ENCODE measurements around the gene SYT9. TPM values are rescaled to one million over a fixed set of nuclear protein-coding genes. Genes with fewer than 3 reads are reported as not detected.

Gene SYT9
- total and polyA plus RNA-seq, 2 of the 4 experiments (the other 2 are of a cell fraction): not detected

DNA sequence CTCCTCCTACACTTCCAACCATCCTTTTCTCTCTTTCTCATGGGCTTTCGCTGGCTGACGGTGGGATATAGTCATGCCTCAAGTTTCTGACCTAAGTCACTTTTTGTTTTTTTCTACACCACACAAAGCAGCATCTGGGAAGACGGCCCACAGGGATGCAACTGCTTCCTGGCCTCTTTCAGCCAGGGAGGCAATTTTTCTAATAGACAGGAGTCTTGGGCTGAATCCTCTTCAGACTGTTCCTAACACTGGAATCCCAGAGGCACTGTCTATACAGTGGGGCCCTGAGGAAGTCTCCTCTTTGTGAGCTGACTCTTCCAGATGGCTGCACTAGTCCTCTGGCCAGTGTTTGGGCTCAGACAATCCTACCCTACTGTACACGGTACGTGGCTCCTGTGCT is 193.9 kb downstream of the SYT9 start:
- Histone ChIP-seq H3K18ac (ENCODE audit: low read depth, low read length) (no peak overlapping the region), H3K56ac (ENCODE audit: extremely low read depth, insufficient read depth, low read length) (no peak overlapping the region), H3K36me3 (ENCODE audit: control insufficient read depth, insufficient read depth, low read length) (no peaks in the 10 kb centered on the region), H3K4ac (ENCODE audit: low read depth, low read length) (no peak overlapping the region), H3K14ac (replicated peaks; ENCODE audit: low read depth, low read length) (no peak overlapping the region), H3K9me1 (ENCODE audit: insufficient read depth, low read length) (no peaks in the 10 kb centered on the region), H2BK120ac (ENCODE audit: low read depth, low read length) (no peak overlapping the region), H3K4me1 (ENCODE audit: control insufficient read depth, insufficient read depth, low read length) (no peaks in the 10 kb centered on the region), H3K4me3 (ENCODE audit: insufficient read depth, low read depth, low read length) (no peak overlapping the region), H4K91ac (ENCODE audit: insufficient read depth, low read depth, low read length) (no peak overlapping the region), H4K8ac (ENCODE audit: low read depth in 2 of 2, low read length in 2 of 2) (no peak overlapping the region), H2BK20ac (ENCODE audit: low read depth, low read length) (no peak overlapping the region), H3K79me1 (ENCODE audit: low read depth in 1 of 2, low read length in 2 of 2) (no peaks in the 10 kb centered on the region), H3K27me3 (ENCODE audit: control insufficient read depth, insufficient read depth, low read length) (peaks cover 1% of the 10 kb centered on the region), H4K20me1 (ENCODE audit: insufficient read depth, low read length) (no peaks in the 10 kb centered on the region), H2BK5ac (ENCODE audit: low read depth, low read length, poor library complexity, severe bottlenecking) (no peak overlapping the region), H2AK5ac (ENCODE audit: low read depth, low read length) (no peak overlapping the region), H2BK15ac (ENCODE audit: low read depth, low read length) (no peak overlapping the region), H4K5ac (ENCODE audit: low read depth, low read length) (no peak overlapping the region), H3K9ac (ENCODE audit: low read depth, low read length) (no peak overlapping the region), H3K27ac (ENCODE audit: insufficient read depth, low read length) (no peak overlapping the region), H3K23ac (ENCODE audit: low read depth, low read length) (no peak overlapping the region), H2AK9ac (replicated peaks; ENCODE audit: low read depth, low read length, poor library complexity) (no peak overlapping the region), H3K9me3 (ENCODE audit: control insufficient read depth, insufficient read depth, low read length) (no peaks in the 10 kb centered on the region), H3K4me2 (ENCODE audit: low read depth, low read length) (no peak overlapping the region), H2AFZ (replicated peaks; ENCODE audit: low read length, poor library complexity) (no peak overlapping the region)
- no TSS peak for BruUV-seq (replicated peaks)
- dilution Hi-C loops (cut with HindIII; ENCODE audit: low sequenced_read_pairs, unreplicated experiment) (no loop called here), intact Hi-C loops (cut with micrococcal nuclease) (no loop called here), in situ Hi-C loops (cut with MboI; ENCODE audit: low sequenced_read_pairs) (loop anchor here (25.0 kb wide), 1 partner anchor 633 kb away; no protein-coding TSS in a partner anchor)
- no peak for DNase-seq
- ChIA-PET CTCF (interaction anchor here (0.7 to 1.2 kb wide), 2 partner anchors 126 to 634 kb away, joined by 3 read pairs; no protein-coding TSS in a partner anchor), POLR2A (ENCODE audit: unreplicated experiment) (no interaction called here)
- WGBS, 2 experiments (ENCODE audit: extremely low coverage in 2 of 2, insufficient read length in 1 of 2): 60% methylated on average over 1 of the region's 5 CpGs; no CpG with 5 or more reads in 1 of the 2 experiments
- ATAC-seq (ENCODE audit: low read depth): no peak
- TF ChIP-seq MXI1 (IDR thresholded peaks at IDR 0.05; ENCODE audit: borderline replicate concordance, low read depth, low read length) (no peak), RCOR1 (IDR thresholded peaks at IDR 0.05; ENCODE audit: insufficient replicate concordance, low read length) (no peak), RFX5 (IDR thresholded peaks at IDR 0.05; ENCODE audit: low read depth, low read length) (no peak), MAFK (IDR thresholded peaks at IDR 0.05; ENCODE audit: low read depth, low read length) (no peak), NFE2L2 (IDR thresholded peaks at IDR 0.05; ENCODE audit: low read depth, low read length) (no peak), CEBPB (IDR thresholded peaks at IDR 0.05; ENCODE audit: low read depth, low read length) (no peak), FOS (IDR thresholded peaks at IDR 0.05; ENCODE audit: low read depth, low read length) (no peak), RAD21 (IDR thresholded peaks at IDR 0.05; ENCODE audit: low read length) (no peak), SMC3 (IDR thresholded peaks at IDR 0.05; ENCODE audit: low read depth, low read length) (no peak), BHLHE40 (IDR thresholded peaks at IDR 0.05; ENCODE audit: low read depth, low read length) (no peak), CHD1 (IDR thresholded peaks at IDR 0.05; ENCODE audit: low read depth, low read length) (no peak), MAZ (IDR thresholded peaks at IDR 0.05; ENCODE audit: borderline replicate concordance, low read depth, low read length) (no peak), POLR2A (IDR thresholded peaks at IDR 0.05; ENCODE audit: low read depth, low read length) (no peak)
- TF ChIP-seq, protein P1, sequence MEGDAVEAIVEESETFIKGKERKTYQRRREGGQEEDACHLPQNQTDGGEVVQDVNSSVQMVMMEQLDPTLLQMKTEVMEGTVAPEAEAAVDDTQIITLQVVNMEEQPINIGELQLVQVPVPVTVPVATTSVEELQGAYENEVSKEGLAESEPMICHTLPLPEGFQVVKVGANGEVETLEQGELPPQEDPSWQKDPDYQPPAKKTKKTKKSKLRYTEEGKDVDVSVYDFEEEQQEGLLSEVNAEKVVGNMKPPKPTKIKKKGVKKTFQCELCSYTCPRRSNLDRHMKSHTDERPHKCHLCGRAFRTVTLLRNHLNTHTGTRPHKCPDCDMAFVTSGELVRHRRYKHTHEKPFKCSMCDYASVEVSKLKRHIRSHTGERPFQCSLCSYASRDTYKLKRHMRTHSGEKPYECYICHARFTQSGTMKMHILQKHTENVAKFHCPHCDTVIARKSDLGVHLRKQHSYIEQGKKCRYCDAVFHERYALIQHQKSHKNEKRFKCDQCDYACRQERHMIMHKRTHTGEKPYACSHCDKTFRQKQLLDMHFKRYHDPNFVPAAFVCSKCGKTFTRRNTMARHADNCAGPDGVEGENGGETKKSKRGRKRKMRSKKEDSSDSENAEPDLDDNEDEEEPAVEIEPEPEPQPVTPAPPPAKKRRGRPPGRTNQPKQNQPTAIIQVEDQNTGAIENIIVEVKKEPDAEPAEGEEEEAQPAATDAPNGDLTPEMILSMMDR (conservative IDR thresholded peaks at IDR 0.05; ENCODE audit: low read depth, low read length): no peak
- TF ChIP-seq, protein P2, sequence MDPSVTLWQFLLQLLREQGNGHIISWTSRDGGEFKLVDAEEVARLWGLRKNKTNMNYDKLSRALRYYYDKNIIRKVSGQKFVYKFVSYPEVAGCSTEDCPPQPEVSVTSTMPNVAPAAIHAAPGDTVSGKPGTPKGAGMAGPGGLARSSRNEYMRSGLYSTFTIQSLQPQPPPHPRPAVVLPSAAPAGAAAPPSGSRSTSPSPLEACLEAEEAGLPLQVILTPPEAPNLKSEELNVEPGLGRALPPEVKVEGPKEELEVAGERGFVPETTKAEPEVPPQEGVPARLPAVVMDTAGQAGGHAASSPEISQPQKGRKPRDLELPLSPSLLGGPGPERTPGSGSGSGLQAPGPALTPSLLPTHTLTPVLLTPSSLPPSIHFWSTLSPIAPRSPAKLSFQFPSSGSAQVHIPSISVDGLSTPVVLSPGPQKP (IDR thresholded peaks at IDR 0.05; ENCODE audit: borderline replicate concordance, low read depth, low read length): no peak
- TF ChIP-seq, protein P3, sequence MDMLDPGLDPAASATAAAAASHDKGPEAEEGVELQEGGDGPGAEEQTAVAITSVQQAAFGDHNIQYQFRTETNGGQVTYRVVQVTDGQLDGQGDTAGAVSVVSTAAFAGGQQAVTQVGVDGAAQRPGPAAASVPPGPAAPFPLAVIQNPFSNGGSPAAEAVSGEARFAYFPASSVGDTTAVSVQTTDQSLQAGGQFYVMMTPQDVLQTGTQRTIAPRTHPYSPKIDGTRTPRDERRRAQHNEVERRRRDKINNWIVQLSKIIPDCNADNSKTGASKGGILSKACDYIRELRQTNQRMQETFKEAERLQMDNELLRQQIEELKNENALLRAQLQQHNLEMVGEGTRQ (IDR thresholded peaks at IDR 0.05; ENCODE audit: low read depth, low read length): no peak
